SU-DHL-6 (cell line): ENCODE data around the gene RAP1GAP2.

Source experiments
- H2AFZ ChIP-seq: fragments of 200-600 bp; sonication (generic); 2 replicates; pipeline ENCODE4 v1.6.1; 2014; ENCODE audit warnings: low read depth, mild to moderate bottlenecking, moderate library complexity, mixed read lengths, antibody characterized with exemption, low read length; ENCODE audit not compliant: severe bottlenecking
- H3F3A ChIP-seq: fragments of 200-600 bp; shearing (Covaris generic); 2 replicates; pipeline ENCODE4 v1.6.0; 2016; ENCODE audit warnings: antibody characterized with exemption, mild to moderate bottlenecking; ENCODE audit not compliant: insufficient read depth
- H3K27ac ChIP-seq: fragments of 200-600 bp; sonication (generic); 2 replicates; pipeline ENCODE4 v1.5.1; 2016; ENCODE audit warnings: low read depth, mild to moderate bottlenecking, low read length, moderate library complexity, mixed read lengths
- H3K27me3 ChIP-seq: fragments of 200-600 bp; sonication (generic), shearing (Covaris generic); 2 replicates; pipeline ENCODE4 v1.6.0; 2014; ENCODE audit warnings: mild to moderate bottlenecking, low read length
- H3K36me3 ChIP-seq: fragments of 200-600 bp; sonication (generic); 2 replicates; pipeline ENCODE4 v1.6.1; 2014; ENCODE audit warnings: mild to moderate bottlenecking, low read length, mixed read lengths
- H3K4me2 ChIP-seq: fragments of 300-600, 200-600 bp; shearing (Covaris generic), sonication (generic); 2 replicates; pipeline ENCODE4 v1.6.0; 2014; ENCODE audit warnings: low read length, low read depth, mild to moderate bottlenecking; ENCODE audit not compliant: poor library complexity, severe bottlenecking
- H3K4me3 ChIP-seq: fragments of 200-600 bp; sonication (generic); 2 replicates; pipeline ENCODE4 v1.5.1; 2014; ENCODE audit warnings: antibody characterized with exemption, low read length, mild to moderate bottlenecking, mixed read lengths; ENCODE audit not compliant: insufficient read depth, poor library complexity, severe bottlenecking
- H3K79me2 ChIP-seq: fragments of 200-600 bp; sonication (generic); 2 replicates; pipeline ENCODE4 v1.6.1; 2014; ENCODE audit warnings: mild to moderate bottlenecking, low read length, moderate library complexity; ENCODE audit not compliant: insufficient read depth
- H3K9ac ChIP-seq: fragments of 200-600 bp; sonication (generic); 2 replicates; pipeline ENCODE4 v1.7.0; 2014; ENCODE audit warnings: mild to moderate bottlenecking, low read length
- H3K9me2 ChIP-seq: fragments of 200-600 bp; sonication (generic); replicated peaks from 2 replicates; pipeline ENCODE4 v1.6.1; 2014; ENCODE audit warnings: low read length; ENCODE audit not compliant: insufficient read depth
- H3K9me3 ChIP-seq: fragments of 200-600 bp; sonication (generic); 2 replicates; pipeline ENCODE4 v1.6.1; 2014; ENCODE audit warnings: low read length, mixed read lengths; ENCODE audit not compliant: insufficient read depth
- H4K20me1 ChIP-seq: fragments of 200-600 bp; sonication (generic); 2 replicates; pipeline ENCODE4 v1.6.1; 2014; ENCODE audit warnings: low read depth, mild to moderate bottlenecking, antibody characterized with exemption, low read length, moderate library complexity, mixed read lengths
- CTCF ChIP-seq: fragments of 200-600 bp; sonication (generic); IDR thresholded peaks from one replicate; pipeline ENCODE4 v1.5.1; 2017; ENCODE audit warnings: antibody characterized with exemption, mild to moderate bottlenecking, low read length, moderate library complexity; ENCODE audit not compliant: insufficient read depth, poor library complexity, severe bottlenecking
- EZH2phosphoT487 ChIP-seq: fragments of 200-600 bp; sonication (generic), shearing (Covaris generic); conservative IDR thresholded peaks from 2 replicates; pipeline ENCODE4 v1.6.1; 2018; ENCODE audit warnings: mild to moderate bottlenecking, antibody characterized with exemption, low read length, moderate library complexity, mixed read lengths

Gene RAP1GAP2

GRCh38 chr17:2777242-2777867, 18.9 kb upstream of the RAP1GAP2 start:
- Histone ChIP-seq H3K9me2 (no peaks in the 10 kb centered on the region), H3K4me3 (no peak overlapping the region), H3F3A (no peaks in the 10 kb centered on the region), H3K27me3 (no peaks in the 10 kb centered on the region), H3K27ac (no peak overlapping the region), H2AFZ (no peak overlapping the region), H3K9ac (no peak overlapping the region), H3K79me2 (no peaks in the 10 kb centered on the region), H3K4me2 (no peak overlapping the region), H3K36me3 (no peaks in the 10 kb centered on the region), H4K20me1 (no peaks in the 10 kb centered on the region), H3K9me3 (no peaks in the 10 kb centered on the region)
- no peak for TF ChIP-seq CTCF
- no peak for TF ChIP-seq EZH2phosphoT487

GRCh38 chr17:2778489-2778888, 17.7 kb upstream of the RAP1GAP2 start:
- Histone ChIP-seq H3K27me3 (no peaks in the 10 kb centered on the region), H3F3A (no peaks in the 10 kb centered on the region), H4K20me1 (no peaks in the 10 kb centered on the region), H3K27ac (no peak overlapping the region), H2AFZ (no peak overlapping the region), H3K4me3 (no peak overlapping the region), H3K9ac (no peak overlapping the region), H3K9me2 (no peaks in the 10 kb centered on the region), H3K4me2 (no peak overlapping the region), H3K9me3 (no peaks in the 10 kb centered on the region), H3K79me2 (no peaks in the 10 kb centered on the region), H3K36me3 (no peaks in the 10 kb centered on the region)
- TF ChIP-seq EZH2phosphoT487: no peak

- TF ChIP-seq EZH2phosphoT487: no peak
- TF ChIP-seq CTCF: no peak
- no peaks in the 10 kb centered on the region for H4K20me1 ChIP-seq
- H2AFZ ChIP-seq: no peak overlapping the region
- no peak overlapping the region for H3K4me3 ChIP-seq
- no peak overlapping the region for H3K27ac ChIP-seq
- H3K9me3 ChIP-seq: no peaks in the 10 kb centered on the region
- H3K79me2 ChIP-seq: no peaks in the 10 kb centered on the region
- no peak overlapping the region for H3K4me2 ChIP-seq
- no peaks in the 10 kb centered on the region for H3K36me3 ChIP-seq
- H3K9ac ChIP-seq: no peak overlapping the region
- H3K9me2 ChIP-seq: no peaks in the 10 kb centered on the region
- no peaks in the 10 kb centered on the region for H3K27me3 ChIP-seq
- no peaks in the 10 kb centered on the region for H3F3A ChIP-seq
Measured at GRCh38 chr17:2779545-2779944, 16.7 kb upstream of the RAP1GAP2 start.

- Histone ChIP-seq H3K27ac (no peak overlapping the region), H3K4me2 (no peak overlapping the region), H3K79me2 (no peaks in the 10 kb centered on the region), H3F3A (no peaks in the 10 kb centered on the region), H3K4me3 (no peak overlapping the region), H3K9me2 (no peaks in the 10 kb centered on the region), H4K20me1 (no peaks in the 10 kb centered on the region), H2AFZ (no peak overlapping the region), H3K9ac (no peak overlapping the region), H3K9me3 (no peaks in the 10 kb centered on the region), H3K27me3 (no peaks in the 10 kb centered on the region), H3K36me3 (no peaks in the 10 kb centered on the region)
- no peak for TF ChIP-seq CTCF
- TF ChIP-seq EZH2phosphoT487: no peak
Measured at GRCh38 chr17:2780256-2780655, 16.0 kb upstream of the RAP1GAP2 start.
